ES-I3 (cell line): ENCODE data around the gene RNF141.

Source experiments
- H3K36me3 ChIP-seq: 2 replicates; pipeline ENCODE4 v1.6.1; 2013; ENCODE audit warnings: mild to moderate bottlenecking, low read length, control low read depth, moderate library complexity; ENCODE audit not compliant: insufficient read depth
- H3K4me1 ChIP-seq: 2 replicates; pipeline ENCODE4 v1.6.1; 2013; ENCODE audit warnings: mild to moderate bottlenecking, control low read depth, low read length; ENCODE audit not compliant: insufficient read depth
- H3K9ac ChIP-seq: 2 replicates; pipeline ENCODE4 v1.6.1; 2013; ENCODE audit warnings: low read depth, mild to moderate bottlenecking, low read length, moderate library complexity
- H3K9me3 ChIP-seq: 2 replicates; pipeline ENCODE4 v1.6.1; 2013; ENCODE audit warnings: mild to moderate bottlenecking, low read length, moderate library complexity; ENCODE audit not compliant: control insufficient read depth, insufficient read depth

RNF141 gene, protein sequence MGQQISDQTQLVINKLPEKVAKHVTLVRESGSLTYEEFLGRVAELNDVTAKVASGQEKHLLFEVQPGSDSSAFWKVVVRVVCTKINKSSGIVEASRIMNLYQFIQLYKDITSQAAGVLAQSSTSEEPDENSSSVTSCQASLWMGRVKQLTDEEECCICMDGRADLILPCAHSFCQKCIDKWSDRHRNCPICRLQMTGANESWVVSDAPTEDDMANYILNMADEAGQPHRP

DNA sequence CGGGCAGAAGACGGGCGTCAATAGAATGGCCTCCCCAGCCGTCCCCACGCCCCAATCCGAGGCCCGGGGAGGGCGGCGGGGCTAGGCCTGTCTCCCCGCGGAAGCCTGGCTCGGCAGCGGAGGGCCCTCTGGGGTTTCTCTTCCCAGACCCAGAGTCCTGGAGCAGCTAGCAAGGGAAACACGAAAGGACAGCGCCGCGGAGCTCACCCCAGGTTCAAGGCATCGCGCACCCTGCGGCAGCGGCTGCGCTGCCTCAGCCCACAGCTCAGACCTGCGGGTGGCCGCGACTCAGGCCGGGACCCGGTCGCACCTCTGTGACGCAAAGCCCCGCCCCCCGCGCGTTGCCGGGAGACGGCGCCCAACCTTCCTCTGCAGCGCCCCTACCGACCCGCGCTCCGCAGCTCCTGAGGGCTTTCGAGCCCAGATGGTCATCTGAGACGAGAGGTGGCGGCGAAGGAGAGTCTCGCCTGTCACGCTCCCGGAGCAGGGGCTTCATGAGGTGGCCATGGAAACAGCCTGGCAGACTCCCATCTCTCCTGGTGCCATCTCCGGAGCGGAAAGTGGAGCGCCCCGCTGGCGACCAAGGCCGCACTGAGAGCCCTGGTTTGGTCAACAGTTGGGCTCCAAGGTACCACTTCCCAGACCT is at the start of gene RNF141:
TSS of gene RNF141 (minus strand) at position 273 of the 646 bp plus-strand sequence. CDS start 7,029 bp downstream, outside the sequence.
- H3K9ac ChIP-seq: peak within 1 kb of the TSS; percentile 99
- peaks cover 4% of the 10 kb centered on the region; the same call in 1 of the 2 replicates for H3K4me1 ChIP-seq
- H3K9me3 ChIP-seq: 0 out of 2 replicates have a peak, but pooled peaks cover 2% of the 10 kb centered on the region
- no peaks in the 10 kb centered on the region; the same call in 1 of the 2 replicates for H3K36me3 ChIP-seq

GRCh38 chr11:10590218-10590915 is 49.4 kb upstream of the RNF141 start:
- H3K9me3 ChIP-seq: no peaks in the 10 kb centered on the region
- H3K4me1 ChIP-seq: no peaks in the 10 kb centered on the region
- H3K9ac ChIP-seq: no peak overlapping the region
- H3K36me3 ChIP-seq: no peaks in the 10 kb centered on the region

DNA sequence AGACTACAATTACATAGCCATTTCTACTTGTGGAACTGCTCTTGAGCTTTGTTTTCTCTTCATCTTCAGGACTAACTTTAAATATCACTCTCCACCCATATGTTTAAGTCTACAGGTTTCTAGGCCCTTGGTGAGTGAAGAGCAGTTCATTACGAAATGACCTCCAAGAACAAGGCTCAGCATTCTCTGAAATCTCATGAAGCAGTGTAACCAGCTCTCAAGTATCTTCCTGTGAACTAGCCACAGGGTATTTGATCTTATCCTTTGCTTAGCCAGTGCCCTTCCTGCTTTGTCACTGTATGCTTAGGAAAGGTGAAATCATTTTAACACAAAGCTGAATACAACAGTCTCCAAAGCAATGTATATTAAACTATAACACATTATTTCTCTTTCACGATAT is 47.9 kb upstream of the RNF141 start:
- Histone ChIP-seq H3K9ac (no peak overlapping the region), H3K4me1 (no peaks in the 10 kb centered on the region), H3K9me3 (no peaks in the 10 kb centered on the region), H3K36me3 (no peaks in the 10 kb centered on the region)

DNA sequence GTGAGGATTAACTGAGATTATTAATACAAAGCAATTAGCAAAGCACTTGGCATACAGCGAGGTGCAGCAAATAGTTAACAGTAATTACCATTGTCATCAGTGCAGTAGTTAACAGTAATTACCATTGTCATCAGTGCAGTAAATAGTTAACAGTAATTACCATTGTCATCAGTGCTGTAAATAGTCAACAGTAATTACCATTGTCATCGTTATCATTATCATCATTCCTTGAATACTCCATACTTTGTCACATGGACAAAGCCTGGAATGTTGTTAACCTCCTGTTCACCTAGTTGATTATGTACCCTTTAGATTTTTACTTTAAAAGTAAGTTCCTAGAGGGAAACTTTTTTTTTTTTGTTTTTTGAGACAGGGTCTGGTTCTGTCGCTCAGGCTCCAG is 47.0 kb upstream of the RNF141 start:
- no peaks in the 10 kb centered on the region for H3K4me1 ChIP-seq
- H3K36me3 ChIP-seq: no peaks in the 10 kb centered on the region
- H3K9ac ChIP-seq: no peak overlapping the region
- no peaks in the 10 kb centered on the region for H3K9me3 ChIP-seq

DNA sequence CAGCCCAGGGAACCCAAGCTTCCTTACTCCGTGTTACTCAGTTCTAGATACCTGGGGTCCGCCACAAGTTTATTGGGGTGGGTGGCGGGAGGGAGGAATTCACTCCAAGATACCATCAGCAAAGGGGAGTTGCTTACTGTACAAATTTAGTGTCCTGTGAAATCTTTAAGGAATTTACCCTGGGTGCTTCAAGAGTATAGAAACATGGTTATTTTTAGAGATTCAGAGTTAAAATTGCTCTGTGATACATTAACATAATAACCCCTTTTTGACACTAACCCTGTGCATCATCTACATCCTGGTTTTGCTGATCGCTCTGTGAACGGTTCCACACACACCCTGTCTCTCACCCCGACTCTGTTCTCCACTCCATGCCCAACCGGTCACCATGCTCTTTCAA is 46.4 kb upstream of the RNF141 start:
- no peaks in the 10 kb centered on the region for H3K36me3 ChIP-seq
- no peak overlapping the region for H3K9ac ChIP-seq
- no peaks in the 10 kb centered on the region for H3K4me1 ChIP-seq
- no peaks in the 10 kb centered on the region for H3K9me3 ChIP-seq

DNA sequence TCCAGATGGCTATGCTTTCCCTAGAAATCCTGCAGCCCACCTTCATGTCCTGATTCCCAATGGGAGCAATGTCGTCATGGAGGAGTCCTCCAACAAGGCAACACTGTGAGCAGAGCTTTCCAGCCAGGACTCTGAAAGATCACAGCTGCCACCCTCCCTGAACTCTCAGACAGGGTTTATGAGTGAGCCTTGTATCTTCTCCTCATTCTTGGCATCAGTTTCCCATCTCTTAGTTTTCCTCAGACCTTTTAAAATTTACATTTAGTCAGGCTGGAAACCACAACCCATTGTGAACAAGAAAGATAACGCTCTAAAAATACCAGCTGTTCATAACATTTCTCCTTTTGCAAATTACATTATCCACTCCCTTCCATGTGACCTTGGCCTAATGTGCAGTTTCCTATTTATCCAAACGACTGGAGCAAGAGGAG is 43.1 kb upstream of the RNF141 start:
- Histone ChIP-seq H3K9me3 (no peaks in the 10 kb centered on the region), H3K4me1 (no peaks in the 10 kb centered on the region), H3K9ac (no peak overlapping the region), H3K36me3 (no peaks in the 10 kb centered on the region)

GRCh38 chr11:10581481-10582019 is 40.6 kb upstream of the RNF141 start:
- no peaks in the 10 kb centered on the region for H3K9me3 ChIP-seq
- H3K9ac ChIP-seq: no peak overlapping the region
- H3K36me3 ChIP-seq: no peaks in the 10 kb centered on the region
- no peaks in the 10 kb centered on the region for H3K4me1 ChIP-seq

GRCh38 chr11:10580623-10581022 is 39.6 kb upstream of the RNF141 start:
- Histone ChIP-seq H3K9me3 (no peaks in the 10 kb centered on the region), H3K36me3 (no peaks in the 10 kb centered on the region), H3K4me1 (no peaks in the 10 kb centered on the region), H3K9ac (no peak overlapping the region)

GRCh38 chr11:10579700-10580099 is 38.7 kb upstream of the RNF141 start:
- Histone ChIP-seq H3K9me3 (no peaks in the 10 kb centered on the region), H3K9ac (no peak overlapping the region), H3K4me1 (no peaks in the 10 kb centered on the region), H3K36me3 (no peaks in the 10 kb centered on the region)

DNA sequence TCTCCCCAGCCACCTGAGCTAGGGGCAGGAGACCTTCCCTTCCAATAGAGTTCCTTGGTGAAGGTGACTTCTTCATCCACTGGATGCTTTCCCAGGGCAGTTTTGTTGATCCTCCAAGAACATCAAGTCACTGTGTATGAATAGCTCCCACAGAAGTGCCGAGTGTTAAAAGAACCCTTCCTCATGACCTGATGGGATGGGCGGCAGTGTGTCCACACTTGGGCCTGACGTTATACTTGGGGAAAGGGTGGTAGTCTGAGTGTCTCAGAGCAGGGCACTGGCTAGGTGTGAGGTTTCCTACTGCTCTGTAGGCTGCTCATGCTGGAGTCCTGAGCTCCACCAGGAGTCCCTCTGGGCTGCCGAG is 35.0 kb upstream of the RNF141 start:
- Histone ChIP-seq H3K9ac (no peak overlapping the region), H3K36me3 (no peaks in the 10 kb centered on the region), H3K4me1 (no peaks in the 10 kb centered on the region; the same call in 1 of the 2 replicates), H3K9me3 (no peaks in the 10 kb centered on the region)

DNA sequence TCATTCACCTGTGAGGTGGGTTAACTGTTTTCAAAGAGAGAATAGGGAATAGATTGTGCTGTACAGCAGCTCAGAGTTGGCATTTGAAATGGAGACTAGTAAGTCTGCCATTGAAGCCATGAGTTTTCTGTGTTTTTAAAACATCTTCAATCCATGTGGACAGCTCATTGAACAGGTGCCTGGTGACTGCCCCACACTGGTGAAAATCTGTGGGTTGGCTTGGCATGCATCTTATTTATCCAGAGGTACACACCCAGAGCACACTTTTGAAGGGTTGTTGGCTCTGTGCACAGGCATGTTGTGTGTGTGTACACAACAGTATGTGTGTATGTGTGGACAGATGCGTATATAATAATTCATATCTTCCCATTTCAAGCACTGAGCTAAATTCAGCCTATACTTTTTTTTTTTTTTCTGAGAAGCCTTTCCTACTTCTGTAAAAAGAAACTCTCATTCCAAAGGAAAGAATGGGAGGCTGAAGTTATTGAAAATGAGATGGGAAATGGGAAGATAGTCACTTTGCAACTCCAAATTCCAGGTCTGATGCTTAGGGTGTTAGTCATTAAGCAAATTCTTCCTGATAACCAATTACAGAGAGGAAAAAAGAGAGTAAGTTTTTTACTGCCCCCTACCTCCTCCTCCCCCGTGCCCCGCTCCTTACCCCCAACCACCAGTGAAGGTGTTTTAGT is 34.5 kb upstream of the RNF141 start:
- Histone ChIP-seq H3K9me3 (no peaks in the 10 kb centered on the region), H3K36me3 (no peaks in the 10 kb centered on the region), H3K9ac (no peak overlapping the region), H3K4me1 (no peaks in the 10 kb centered on the region; the same call in 1 of the 2 replicates)

- H3K9me3 ChIP-seq: no peaks in the 10 kb centered on the region
- H3K4me1 ChIP-seq: peaks cover 15% of the 10 kb centered on the region
- no peak overlapping the region for H3K9ac ChIP-seq
- H3K36me3 ChIP-seq: no peaks in the 10 kb centered on the region
Measured at GRCh38 chr11:10573556-10573955, 32.6 kb upstream of the RNF141 start.

DNA sequence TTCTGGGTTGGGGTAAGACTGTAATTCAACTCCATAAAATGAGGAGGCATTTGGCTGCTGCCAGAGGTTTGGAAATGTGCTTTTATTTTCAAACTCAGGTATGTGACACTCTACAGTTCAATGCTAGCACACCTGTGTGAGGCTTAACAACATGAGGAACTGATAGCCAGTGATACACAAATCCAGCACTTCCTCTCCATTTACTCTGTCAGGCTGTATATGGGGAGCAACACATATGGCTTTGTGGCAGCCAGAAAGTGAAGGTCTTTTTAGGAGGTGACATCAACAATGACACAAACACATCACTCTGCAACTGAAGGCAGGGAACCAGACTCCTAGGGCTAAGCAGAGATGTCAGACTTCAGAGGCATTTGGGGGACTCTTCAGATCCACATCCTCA is 32.0 kb upstream of the RNF141 start:
- peaks cover 19% of the 10 kb centered on the region for H3K4me1 ChIP-seq
- H3K36me3 ChIP-seq: no peaks in the 10 kb centered on the region

GRCh38 chr11:10572533-10572932 is 31.5 kb upstream of the RNF141 start:
- Histone ChIP-seq H3K4me1 (peaks cover 19% of the 10 kb centered on the region), H3K36me3 (no peaks in the 10 kb centered on the region), H3K9ac (no peak overlapping the region), H3K9me3 (no peaks in the 10 kb centered on the region)

More for the DNA sequence above, 32.0 kb upstream of the RNF141 start:
- Histone ChIP-seq H3K9ac (no peak overlapping the region), H3K9me3 (no peaks in the 10 kb centered on the region)
